Lower leg skin (tissue), 3 donors: ENCODE results near the gene CRB2.

Experiments used
- CTCF ChIP-seq, 3 donors: fragments of 450-650 bp; IDR thresholded peaks; one replicate each; pipeline ENCODE4 v1.5.1; 2016; ENCODE audit warnings: antibody characterized with exemption in 3 of 3, mild to moderate bottlenecking in 3 of 3, moderate library complexity in 2 of 3
- POLR2A ChIP-seq, 2 donors: fragments of 450-650 bp; IDR thresholded peaks; one replicate each; pipeline ENCODE4 v1.6.1; 2016 to 2017; ENCODE audit warnings: antibody characterized with exemption in 2 of 2, mild to moderate bottlenecking in 1 of 2, moderate library complexity in 1 of 2

- TF ChIP-seq CTCF (IDR thresholded peaks at IDR 0.05) (no peak), POLR2A (IDR thresholded peaks at IDR 0.05) (no peak)
Measured at GRCh38 chr9:123372766-123373446, 16.9 kb downstream of the CRB2 start.
